ENCODE data around the gene KATNB1.

KATNB1 gene

GRCh38 chr16:57760357-57761160, 25.0 kb downstream of the KATNB1 start:
- H3K4me3 ChIP-seq (ENCODE audit: low read depth in 1 of 2, low read length in 2 of 2): no peak overlapping the region
- peaks cover 0 to 6% of the 10 kb centered on the region in 2 donors for H3K4me1 ChIP-seq (ENCODE audit: control insufficient read depth in 1 of 2, insufficient read depth in 2 of 2, low read length in 2 of 2)
- no peak overlapping the region for H3K27ac ChIP-seq (ENCODE audit: low read length)
- H3K27me3 ChIP-seq (ENCODE audit: low read depth, low read length): no peaks in the 10 kb centered on the region
- peaks cover 0 to 26% of the 10 kb centered on the region in 2 donors for H3K36me3 ChIP-seq (ENCODE audit: control insufficient read depth in 1 of 2, insufficient read depth in 2 of 2, low read length in 2 of 2)
- no peaks in the 10 kb centered on the region for H3K9me3 ChIP-seq (ENCODE audit: control insufficient read depth in 1 of 2, low read length in 2 of 2)

- Histone ChIP-seq H3K27ac (ENCODE audit: low read length) (no peak overlapping the region), H3K9me3 (ENCODE audit: control insufficient read depth in 1 of 2, low read length in 2 of 2) (no peaks in the 10 kb centered on the region), H3K4me3 (ENCODE audit: low read depth in 1 of 2, low read length in 2 of 2) (no peak overlapping the region), H3K36me3 (ENCODE audit: control insufficient read depth in 1 of 2, insufficient read depth in 2 of 2, low read length in 2 of 2) (peaks cover 0 to 30% of the 10 kb centered on the region in 2 donors), H3K4me1 (ENCODE audit: control insufficient read depth in 1 of 2, insufficient read depth in 2 of 2, low read length in 2 of 2) (peaks cover 0 to 6% of the 10 kb centered on the region in 2 donors), H3K27me3 (ENCODE audit: low read depth, low read length) (no peaks in the 10 kb centered on the region)
Measured at GRCh38 chr16:57761301-57761700, 25.7 kb downstream of the KATNB1 start.

- no peak overlapping the region for H3K4me3 ChIP-seq (ENCODE audit: low read depth in 1 of 2, low read length in 2 of 2)
- no peaks in the 10 kb centered on the region for H3K9me3 ChIP-seq (ENCODE audit: control insufficient read depth in 1 of 2, low read length in 2 of 2)
- peaks cover 0 to 37% of the 10 kb centered on the region in 2 donors for H3K36me3 ChIP-seq (ENCODE audit: control insufficient read depth in 1 of 2, insufficient read depth in 2 of 2, low read length in 2 of 2)
- no peaks in the 10 kb centered on the region for H3K27me3 ChIP-seq (ENCODE audit: low read depth, low read length)
- H3K27ac ChIP-seq (ENCODE audit: low read length): no peak overlapping the region
- H3K4me1 ChIP-seq (ENCODE audit: control insufficient read depth in 1 of 2, insufficient read depth in 2 of 2, low read length in 2 of 2): peaks cover 0 to 6% of the 10 kb centered on the region in 2 donors
Measured at GRCh38 chr16:57761957-57762356, 26.4 kb downstream of the KATNB1 start.

GRCh38 chr16:57762365-57763040, 26.9 kb downstream of the KATNB1 start:
- no peaks in the 10 kb centered on the region for H3K27me3 ChIP-seq (ENCODE audit: low read depth, low read length)
- peaks cover 0 to 42% of the 10 kb centered on the region in 2 donors for H3K36me3 ChIP-seq (ENCODE audit: control insufficient read depth in 1 of 2, insufficient read depth in 2 of 2, low read length in 2 of 2)
- H3K4me3 ChIP-seq (ENCODE audit: low read depth in 1 of 2, low read length in 2 of 2): no peak overlapping the region
- H3K27ac ChIP-seq (ENCODE audit: low read length): no peak overlapping the region
- peaks cover 0 to 1% of the 10 kb centered on the region in 2 donors for H3K4me1 ChIP-seq (ENCODE audit: control insufficient read depth in 1 of 2, insufficient read depth in 2 of 2, low read length in 2 of 2)
- no peaks in the 10 kb centered on the region for H3K9me3 ChIP-seq (ENCODE audit: control insufficient read depth in 1 of 2, low read length in 2 of 2)

GRCh38 chr16:57763285-57764005, 27.9 kb downstream of the KATNB1 start:
- H3K4me3 ChIP-seq (ENCODE audit: low read depth in 1 of 2, low read length in 2 of 2): no peak overlapping the region
- peaks cover under 1 to 43% of the 10 kb centered on the region in 2 donors for H3K36me3 ChIP-seq (ENCODE audit: control insufficient read depth in 1 of 2, insufficient read depth in 2 of 2, low read length in 2 of 2)
- H3K27me3 ChIP-seq (ENCODE audit: low read depth, low read length): no peaks in the 10 kb centered on the region
- no peaks in the 10 kb centered on the region for H3K4me1 ChIP-seq (ENCODE audit: control insufficient read depth in 1 of 2, insufficient read depth in 2 of 2, low read length in 2 of 2)
- no peak overlapping the region for H3K27ac ChIP-seq (ENCODE audit: low read length)
- no peaks in the 10 kb centered on the region for H3K9me3 ChIP-seq (ENCODE audit: control insufficient read depth in 1 of 2, low read length in 2 of 2)

GRCh38 chr16:57764006-57764340, 28.4 kb downstream of the KATNB1 start:
- H3K36me3 ChIP-seq (ENCODE audit: control insufficient read depth in 1 of 2, insufficient read depth in 2 of 2, low read length in 2 of 2): peaks cover 3 to 43% of the 10 kb centered on the region in 2 donors
- no peak overlapping the region for H3K27ac ChIP-seq (ENCODE audit: low read length)

GRCh38 chr16:57764341-57765159, 29.0 kb downstream of the KATNB1 start:
- Histone ChIP-seq H3K27me3 (ENCODE audit: low read depth, low read length) (no peaks in the 10 kb centered on the region), H3K4me1 (ENCODE audit: control insufficient read depth in 1 of 2, insufficient read depth in 2 of 2, low read length in 2 of 2) (no peaks in the 10 kb centered on the region), H3K27ac (ENCODE audit: low read length) (no peak overlapping the region), H3K4me3 (ENCODE audit: low read depth in 1 of 2, low read length in 2 of 2) (no peak overlapping the region), H3K9me3 (ENCODE audit: control insufficient read depth in 1 of 2, low read length in 2 of 2) (no peaks in the 10 kb centered on the region), H3K36me3 (ENCODE audit: control insufficient read depth in 1 of 2, insufficient read depth in 2 of 2, low read length in 2 of 2) (peaks cover 3 to 49% of the 10 kb centered on the region in 2 donors)

More at GRCh38 chr16:57764006-57764340, 28.4 kb downstream of the KATNB1 start:
- no peaks in the 10 kb centered on the region for H3K9me3 ChIP-seq (ENCODE audit: control insufficient read depth in 1 of 2, low read length in 2 of 2)
- no peaks in the 10 kb centered on the region for H3K4me1 ChIP-seq (ENCODE audit: control insufficient read depth in 1 of 2, insufficient read depth in 2 of 2, low read length in 2 of 2)
- H3K4me3 ChIP-seq (ENCODE audit: low read depth in 1 of 2, low read length in 2 of 2): no peak overlapping the region
- H3K27me3 ChIP-seq (ENCODE audit: low read depth, low read length): no peaks in the 10 kb centered on the region

GRCh38 chr16:57765160-57765728, 29.7 kb downstream of the KATNB1 start:
- Histone ChIP-seq H3K9me3 (ENCODE audit: control insufficient read depth in 1 of 2, low read length in 2 of 2) (no peaks in the 10 kb centered on the region), H3K4me3 (ENCODE audit: low read depth in 1 of 2, low read length in 2 of 2) (no peak overlapping the region), H3K27me3 (ENCODE audit: low read depth, low read length) (no peaks in the 10 kb centered on the region), H3K27ac (ENCODE audit: low read length) (no peak overlapping the region), H3K4me1 (ENCODE audit: control insufficient read depth in 1 of 2, insufficient read depth in 2 of 2, low read length in 2 of 2) (no peaks in the 10 kb centered on the region), H3K36me3 (ENCODE audit: control insufficient read depth in 1 of 2, insufficient read depth in 2 of 2, low read length in 2 of 2) (peaks cover 9 to 51% of the 10 kb centered on the region in 2 donors)

- no peaks in the 10 kb centered on the region for H3K9me3 ChIP-seq (ENCODE audit: control insufficient read depth in 1 of 2, low read length in 2 of 2)
- no peak overlapping the region for H3K4me3 ChIP-seq (ENCODE audit: low read depth in 1 of 2, low read length in 2 of 2)
- H3K27ac ChIP-seq (ENCODE audit: low read length): no peak overlapping the region
- peaks cover 9 to 55% of the 10 kb centered on the region in 2 donors for H3K36me3 ChIP-seq (ENCODE audit: control insufficient read depth in 1 of 2, insufficient read depth in 2 of 2, low read length in 2 of 2)
- no peaks in the 10 kb centered on the region for H3K27me3 ChIP-seq (ENCODE audit: low read depth, low read length)
- no peaks in the 10 kb centered on the region for H3K4me1 ChIP-seq (ENCODE audit: control insufficient read depth in 1 of 2, insufficient read depth in 2 of 2, low read length in 2 of 2)
Measured at GRCh38 chr16:57766714-57767348, 31.3 kb downstream of the KATNB1 start.

GRCh38 chr16:57769541-57770145, 34.1 kb downstream of the KATNB1 start:
- Histone ChIP-seq H3K36me3 (ENCODE audit: control insufficient read depth in 1 of 2, insufficient read depth in 2 of 2, low read length in 2 of 2) (peaks cover 9 to 62% of the 10 kb centered on the region in 2 donors), H3K9me3 (ENCODE audit: control insufficient read depth in 1 of 2, low read length in 2 of 2) (no peaks in the 10 kb centered on the region), H3K4me1 (ENCODE audit: control insufficient read depth in 1 of 2, insufficient read depth in 2 of 2, low read length in 2 of 2) (no peaks in the 10 kb centered on the region), H3K27me3 (ENCODE audit: low read depth, low read length) (no peaks in the 10 kb centered on the region), H3K4me3 (ENCODE audit: low read depth in 1 of 2, low read length in 2 of 2) (no peak overlapping the region), H3K27ac (ENCODE audit: low read length) (no peak overlapping the region)

Data from muscle layer of duodenum (tissue), 2 donors.